SU-DHL-6 (cell line): Measurements from ENCODE around the gene PRPF8.

ENCODE experiments used
- CTCF ChIP-seq: fragments of 200-600 bp; sonication (generic); IDR thresholded peaks from one replicate; pipeline ENCODE4 v1.5.1; 2017; ENCODE audit warnings: antibody characterized with exemption, mild to moderate bottlenecking, low read length, moderate library complexity; ENCODE audit not compliant: insufficient read depth, poor library complexity, severe bottlenecking
- EZH2phosphoT487 ChIP-seq: fragments of 200-600 bp; sonication (generic), shearing (Covaris generic); conservative IDR thresholded peaks from 2 replicates; pipeline ENCODE4 v1.6.1; 2018; ENCODE audit warnings: mild to moderate bottlenecking, antibody characterized with exemption, low read length, moderate library complexity, mixed read lengths

GRCh38 chr17:1646199-1646875, 38.3 kb downstream of the PRPF8 start:
- TF ChIP-seq CTCF (no peak), EZH2phosphoT487 (no peak)
